ENCODE measurements around the gene SNX3.

- TF ChIP-seq, protein P1, sequence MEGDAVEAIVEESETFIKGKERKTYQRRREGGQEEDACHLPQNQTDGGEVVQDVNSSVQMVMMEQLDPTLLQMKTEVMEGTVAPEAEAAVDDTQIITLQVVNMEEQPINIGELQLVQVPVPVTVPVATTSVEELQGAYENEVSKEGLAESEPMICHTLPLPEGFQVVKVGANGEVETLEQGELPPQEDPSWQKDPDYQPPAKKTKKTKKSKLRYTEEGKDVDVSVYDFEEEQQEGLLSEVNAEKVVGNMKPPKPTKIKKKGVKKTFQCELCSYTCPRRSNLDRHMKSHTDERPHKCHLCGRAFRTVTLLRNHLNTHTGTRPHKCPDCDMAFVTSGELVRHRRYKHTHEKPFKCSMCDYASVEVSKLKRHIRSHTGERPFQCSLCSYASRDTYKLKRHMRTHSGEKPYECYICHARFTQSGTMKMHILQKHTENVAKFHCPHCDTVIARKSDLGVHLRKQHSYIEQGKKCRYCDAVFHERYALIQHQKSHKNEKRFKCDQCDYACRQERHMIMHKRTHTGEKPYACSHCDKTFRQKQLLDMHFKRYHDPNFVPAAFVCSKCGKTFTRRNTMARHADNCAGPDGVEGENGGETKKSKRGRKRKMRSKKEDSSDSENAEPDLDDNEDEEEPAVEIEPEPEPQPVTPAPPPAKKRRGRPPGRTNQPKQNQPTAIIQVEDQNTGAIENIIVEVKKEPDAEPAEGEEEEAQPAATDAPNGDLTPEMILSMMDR (IDR thresholded peaks at IDR 0.05), result no peak
- TF ChIP-seq POLR2A (IDR thresholded peaks at IDR 0.05), result no peak
Measured at GRCh38 chr6:108254433-108255410, 6.1 kb downstream of the SNX3 start.

All from adrenal gland (tissue), 5 donors.